ENCODE results near the gene DGLUCY.

DNA sequence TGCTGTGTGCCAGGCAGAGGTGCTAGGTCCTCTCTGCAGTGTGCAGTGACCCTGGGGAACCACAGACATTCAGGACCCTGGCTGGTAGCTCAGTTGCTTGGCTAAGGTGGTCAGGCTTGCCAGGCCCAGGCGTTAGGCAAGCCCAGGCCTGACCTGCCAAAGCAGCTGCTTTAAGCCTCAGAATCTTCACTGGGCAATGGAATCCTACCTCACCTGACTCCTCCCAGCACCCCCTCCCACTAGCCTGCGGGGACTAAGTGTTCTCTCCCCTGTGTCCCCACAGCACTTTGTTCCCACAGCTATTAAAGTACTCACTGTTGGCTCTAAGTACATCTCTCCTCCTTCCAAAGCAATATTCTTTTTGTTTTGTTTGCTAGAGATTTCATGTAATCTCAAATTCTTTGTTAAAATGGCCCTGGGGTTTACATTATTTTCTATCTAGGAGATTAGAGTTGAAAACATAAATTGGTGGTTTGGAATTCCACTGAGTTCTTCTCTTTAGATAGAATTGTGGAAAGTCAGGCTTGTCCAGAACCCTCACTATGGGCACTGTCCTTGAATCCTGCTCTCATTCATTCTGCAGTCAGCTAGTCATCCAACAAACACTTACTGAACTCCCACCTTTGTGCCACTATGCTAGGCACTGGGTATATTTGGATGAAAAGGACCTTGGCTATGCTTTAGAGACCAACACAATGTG, 44.4 kb downstream of the DGLUCY start:
- TF ChIP-seq EGR1 (IDR thresholded peaks at IDR 0.05; ENCODE audit: low read depth in 2 of 2): no peak
- TF ChIP-seq, protein P1, sequence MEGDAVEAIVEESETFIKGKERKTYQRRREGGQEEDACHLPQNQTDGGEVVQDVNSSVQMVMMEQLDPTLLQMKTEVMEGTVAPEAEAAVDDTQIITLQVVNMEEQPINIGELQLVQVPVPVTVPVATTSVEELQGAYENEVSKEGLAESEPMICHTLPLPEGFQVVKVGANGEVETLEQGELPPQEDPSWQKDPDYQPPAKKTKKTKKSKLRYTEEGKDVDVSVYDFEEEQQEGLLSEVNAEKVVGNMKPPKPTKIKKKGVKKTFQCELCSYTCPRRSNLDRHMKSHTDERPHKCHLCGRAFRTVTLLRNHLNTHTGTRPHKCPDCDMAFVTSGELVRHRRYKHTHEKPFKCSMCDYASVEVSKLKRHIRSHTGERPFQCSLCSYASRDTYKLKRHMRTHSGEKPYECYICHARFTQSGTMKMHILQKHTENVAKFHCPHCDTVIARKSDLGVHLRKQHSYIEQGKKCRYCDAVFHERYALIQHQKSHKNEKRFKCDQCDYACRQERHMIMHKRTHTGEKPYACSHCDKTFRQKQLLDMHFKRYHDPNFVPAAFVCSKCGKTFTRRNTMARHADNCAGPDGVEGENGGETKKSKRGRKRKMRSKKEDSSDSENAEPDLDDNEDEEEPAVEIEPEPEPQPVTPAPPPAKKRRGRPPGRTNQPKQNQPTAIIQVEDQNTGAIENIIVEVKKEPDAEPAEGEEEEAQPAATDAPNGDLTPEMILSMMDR (IDR thresholded peaks at IDR 0.05; ENCODE audit: low read depth, low read length, missing input control): no peak
- TF ChIP-seq RAD21 (IDR thresholded peaks at IDR 0.05): no peak
- TF ChIP-seq YY1 (IDR thresholded peaks at IDR 0.05): peak; percentile 51
- TF ChIP-seq, protein P2, sequence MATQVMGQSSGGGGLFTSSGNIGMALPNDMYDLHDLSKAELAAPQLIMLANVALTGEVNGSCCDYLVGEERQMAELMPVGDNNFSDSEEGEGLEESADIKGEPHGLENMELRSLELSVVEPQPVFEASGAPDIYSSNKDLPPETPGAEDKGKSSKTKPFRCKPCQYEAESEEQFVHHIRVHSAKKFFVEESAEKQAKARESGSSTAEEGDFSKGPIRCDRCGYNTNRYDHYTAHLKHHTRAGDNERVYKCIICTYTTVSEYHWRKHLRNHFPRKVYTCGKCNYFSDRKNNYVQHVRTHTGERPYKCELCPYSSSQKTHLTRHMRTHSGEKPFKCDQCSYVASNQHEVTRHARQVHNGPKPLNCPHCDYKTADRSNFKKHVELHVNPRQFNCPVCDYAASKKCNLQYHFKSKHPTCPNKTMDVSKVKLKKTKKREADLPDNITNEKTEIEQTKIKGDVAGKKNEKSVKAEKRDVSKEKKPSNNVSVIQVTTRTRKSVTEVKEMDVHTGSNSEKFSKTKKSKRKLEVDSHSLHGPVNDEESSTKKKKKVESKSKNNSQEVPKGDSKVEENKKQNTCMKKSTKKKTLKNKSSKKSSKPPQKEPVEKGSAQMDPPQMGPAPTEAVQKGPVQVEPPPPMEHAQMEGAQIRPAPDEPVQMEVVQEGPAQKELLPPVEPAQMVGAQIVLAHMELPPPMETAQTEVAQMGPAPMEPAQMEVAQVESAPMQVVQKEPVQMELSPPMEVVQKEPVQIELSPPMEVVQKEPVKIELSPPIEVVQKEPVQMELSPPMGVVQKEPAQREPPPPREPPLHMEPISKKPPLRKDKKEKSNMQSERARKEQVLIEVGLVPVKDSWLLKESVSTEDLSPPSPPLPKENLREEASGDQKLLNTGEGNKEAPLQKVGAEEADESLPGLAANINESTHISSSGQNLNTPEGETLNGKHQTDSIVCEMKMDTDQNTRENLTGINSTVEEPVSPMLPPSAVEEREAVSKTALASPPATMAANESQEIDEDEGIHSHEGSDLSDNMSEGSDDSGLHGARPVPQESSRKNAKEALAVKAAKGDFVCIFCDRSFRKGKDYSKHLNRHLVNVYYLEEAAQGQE (IDR thresholded peaks at IDR 0.05): no peak
- peak; percentile 60 for TF ChIP-seq SP1 (IDR thresholded peaks at IDR 0.05)
- TF ChIP-seq, protein P3, sequence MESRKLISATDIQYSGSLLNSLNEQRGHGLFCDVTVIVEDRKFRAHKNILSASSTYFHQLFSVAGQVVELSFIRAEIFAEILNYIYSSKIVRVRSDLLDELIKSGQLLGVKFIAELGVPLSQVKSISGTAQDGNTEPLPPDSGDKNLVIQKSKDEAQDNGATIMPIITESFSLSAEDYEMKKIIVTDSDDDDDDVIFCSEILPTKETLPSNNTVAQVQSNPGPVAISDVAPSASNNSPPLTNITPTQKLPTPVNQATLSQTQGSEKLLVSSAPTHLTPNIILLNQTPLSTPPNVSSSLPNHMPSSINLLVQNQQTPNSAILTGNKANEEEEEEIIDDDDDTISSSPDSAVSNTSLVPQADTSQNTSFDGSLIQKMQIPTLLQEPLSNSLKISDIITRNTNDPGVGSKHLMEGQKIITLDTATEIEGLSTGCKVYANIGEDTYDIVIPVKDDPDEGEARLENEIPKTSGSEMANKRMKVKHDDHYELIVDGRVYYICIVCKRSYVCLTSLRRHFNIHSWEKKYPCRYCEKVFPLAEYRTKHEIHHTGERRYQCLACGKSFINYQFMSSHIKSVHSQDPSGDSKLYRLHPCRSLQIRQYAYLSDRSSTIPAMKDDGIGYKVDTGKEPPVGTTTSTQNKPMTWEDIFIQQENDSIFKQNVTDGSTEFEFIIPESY (IDR thresholded peaks at IDR 0.05): no peak
- no peak for TF ChIP-seq TAF1 (conservative IDR thresholded peaks at IDR 0.05)
- no peak for TF ChIP-seq HNF4G (IDR thresholded peaks at IDR 0.05)

Measured in liver (tissue), 3 donors.